GM23248 (cell line): ENCODE measurements around the gene KRTAP22-2.

Experiments used
- EZH2 ChIP-seq: fragments of 200-600 bp; sonication (generic); IDR thresholded peaks from 2 replicates; pipeline ENCODE4 v1.6.1; 2018; ENCODE audit warnings: antibody characterized with exemption, mild to moderate bottlenecking; ENCODE audit not compliant: insufficient read depth, poor library complexity, severe bottlenecking
- EZH2phosphoT487 ChIP-seq: fragments of 200-600 bp; sonication (generic); IDR thresholded peaks from 2 replicates; pipeline ENCODE4 v1.6.1; 2018; ENCODE audit warnings: antibody characterized with exemption, moderate library complexity, mild to moderate bottlenecking, low read depth; ENCODE audit not compliant: insufficient read depth

DNA sequence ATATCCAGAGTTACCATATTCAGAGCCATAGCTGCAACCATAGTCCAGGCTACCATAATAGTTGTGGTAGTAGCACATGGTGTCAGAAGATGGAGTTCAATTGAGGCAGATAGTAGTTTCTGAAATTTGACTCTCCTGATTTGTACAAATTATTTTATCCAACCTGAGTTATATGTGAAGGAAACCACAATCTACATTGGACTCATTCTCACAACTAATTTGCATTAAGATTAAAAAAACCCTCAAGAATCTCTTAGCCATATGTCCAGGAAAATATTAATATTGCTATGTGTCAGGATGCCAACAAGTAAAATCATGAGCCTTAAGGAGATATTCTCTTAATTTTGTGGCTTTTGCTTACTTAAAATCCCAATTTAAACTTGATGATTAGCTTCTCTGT, at the start of gene KRTAP22-2:
- TF ChIP-seq EZH2 (no peak), EZH2phosphoT487 (no peak)
